ENCODE measurements around the gene FCN3. TPM values are rescaled to one million over a fixed set of nuclear protein-coding genes. Genes with fewer than 3 reads are reported as not detected.

The FCN3 gene
- total RNA-seq, 1 donor from 2014 or later: not detected

GRCh38 chr1:27361044-27361402, 13.6 kb downstream of the FCN3 start:
- DNase-seq (ENCODE audit: extremely low spot score, unreplicated experiment): no peak
- Mint-ChIP-seq H3K27ac (no peak overlapping the region), H3K36me3 (peaks cover 8% of the 10 kb centered on the region), H3K9me3 (no peaks in the 10 kb centered on the region), H3K4me3 (peak overlapping the region; percentile 68), H3K27me3 (peaks cover 20% of the 10 kb centered on the region), H3K4me1 (ENCODE audit: unreplicated experiment) (peaks cover 25% of the 10 kb centered on the region)
- no peak for TF ChIP-seq CTCF (conservative IDR thresholded peaks at IDR 0.05)

- Mint-ChIP-seq H3K27ac (peak overlapping the region; percentile 89), H3K27me3 (peaks cover 20% of the 10 kb centered on the region), H3K9me3 (no peaks in the 10 kb centered on the region), H3K36me3 (peaks cover 8% of the 10 kb centered on the region), H3K4me3 (peak overlapping the region; percentile 68), H3K4me1 (ENCODE audit: unreplicated experiment) (peaks cover 20% of the 10 kb centered on the region)
- TF ChIP-seq CTCF (conservative IDR thresholded peaks at IDR 0.05): no peak
- DNase-seq (ENCODE audit: extremely low spot score, unreplicated experiment): no peak
These were observed 14.2 kb downstream of the FCN3 start for GRCh38 chr1:27360159-27361043.

- peaks cover 20% of the 10 kb centered on the region for H3K27me3 Mint-ChIP-seq
- peaks cover 8% of the 10 kb centered on the region for H3K36me3 Mint-ChIP-seq
These were observed 14.8 kb downstream of the FCN3 start for GRCh38 chr1:27359822-27360158.

GRCh38 chr1:27358928-27359313, 15.7 kb downstream of the FCN3 start:
- no peak for DNase-seq (ENCODE audit: extremely low spot score, unreplicated experiment)
- Mint-ChIP-seq H3K27me3 (peaks cover 20% of the 10 kb centered on the region), H3K27ac (no peak overlapping the region), H3K36me3 (peaks cover 8% of the 10 kb centered on the region), H3K4me3 (no peak overlapping the region), H3K9me3 (no peaks in the 10 kb centered on the region), H3K4me1 (ENCODE audit: unreplicated experiment) (peaks cover 10% of the 10 kb centered on the region)
- TF ChIP-seq CTCF (conservative IDR thresholded peaks at IDR 0.05): no peak

More at GRCh38 chr1:27359822-27360158, 14.8 kb downstream of the FCN3 start:
- DNase-seq (ENCODE audit: extremely low spot score, unreplicated experiment): no peak
- no peak for TF ChIP-seq CTCF (conservative IDR thresholded peaks at IDR 0.05)
- Mint-ChIP-seq H3K4me3 (peak overlapping the region; percentile 68), H3K27ac (peak overlapping the region; percentile 89), H3K9me3 (no peaks in the 10 kb centered on the region), H3K4me1 (ENCODE audit: unreplicated experiment) (peaks cover 14% of the 10 kb centered on the region)

GRCh38 chr1:27358038-27358927, 16.3 kb downstream of the FCN3 start:
- Mint-ChIP-seq H3K9me3 (no peaks in the 10 kb centered on the region), H3K4me1 (ENCODE audit: unreplicated experiment) (peaks cover 10% of the 10 kb centered on the region), H3K27ac (peak overlapping the region; percentile 70), H3K36me3 (peaks cover 8% of the 10 kb centered on the region), H3K4me3 (no peak overlapping the region), H3K27me3 (peaks cover 20% of the 10 kb centered on the region)
- TF ChIP-seq CTCF (conservative IDR thresholded peaks at IDR 0.05): no peak
- peak; percentile 64 for DNase-seq (ENCODE audit: extremely low spot score, unreplicated experiment)

All from type B pancreatic cell (in vitro differentiated cells).